Pancreas (tissue), 10 donors: ENCODE data around the gene TRAF2. TPM values are rescaled to one million over a fixed set of nuclear protein-coding genes. Genes with fewer than 3 reads are reported as not detected.
A peak's percentile ranks its signal among the peaks of the same experiment; 100 is the strongest.

Experiments
- ATAC-seq, 4 donors: fragments of 200-7000 bp; cut with Tn5 transposase; one replicate each; pipeline versions ENCODE4 v1.8.0 to v1.9.1; 2020; ENCODE audit warnings: mild to moderate bottlenecking in 4 of 4, moderate library complexity in 4 of 4
- DNase-seq, 6 donors: peaks; one replicate each; pipeline ENCODE4 v3.0.0-alpha.2; 2020
- FAIRE-seq: peaks from 2 replicates; lab custom pipeline; 2012; peaks lifted over from hg19 to GRCh38; lab: Jason Lieb, UNC
- H3K27ac ChIP-seq, 4 donors: fragments of 200-600 bp; sonication (generic); 1 replicate in 3 of 4; 2 replicates in 1 of 4; pipeline versions ENCODE4 v1.5.0 to v1.8.0; 2020
- H3K27me3 ChIP-seq, 4 donors: fragments of 200-600 bp; one replicate each; pipeline ENCODE4 v1.8.0; 2021
- H3K36me3 ChIP-seq, 3 donors: fragments of 200-600 bp; sonication (generic) in 1 of 3; one replicate each; pipeline versions ENCODE4 v1.5.0 to v1.8.0; 2020 to 2021
- H3K4me1 ChIP-seq, 3 donors: fragments of 200-600 bp; one replicate each; pipeline ENCODE4 v1.8.0; 2021
- H3K4me3 ChIP-seq, 4 donors: fragments of 200-600 bp; sonication (generic) in 2 of 4; one replicate each; pipeline versions ENCODE4 v1.5.0 to v1.8.0; 2020 to 2021
- H3K9me3 ChIP-seq, 4 donors: fragments of 200-600 bp; one replicate each; pipeline ENCODE4 v1.8.0; 2021
- WGBS, 2 donors: extraction: QIAGEN DNeasy Blood & Tissue Kit; methylation state at CpG; one replicate each; pipeline ENCODE4 v1.1.7; 2013; 5-methylcytosine and 5-hydroxymethylcytosine counted together
- intact Hi-C, 3 donors: fragments of 100-400 bp; cut with DNase I; formaldehyde crosslinking; loops; one replicate each; pipeline versions ENCODE4 v1.11.1 to v1.14.2; 2022
- polyA plus RNA-seq, 2 donors: library from polyadenylated mRNA; stranded (reverse); fragments of 200-250 nt; gene quantifications; one replicate each; pipeline ENCODE4 v1.2.3, GENCODE V29; 2013
- total RNA-seq, 6 donors: library from RNA; stranded (reverse); fragmentation: NEBNext Ultra II Directional in 4 of 6; extraction: Animal tissue kit (Norgen Biotek cat#: 25700) in 4 of 6; gene quantifications; one replicate each; pipeline versions ENCODE4 v1.2.1 to v1.2.4, GENCODE V29; 2021 to 2023
- TF ChIP-seq, protein P1 (sequence below), 4 donors: fragments of 200-600 bp; sonication (generic) in 3 of 4; IDR thresholded peaks; one replicate each; pipeline versions ENCODE4 v1.5.0 to v1.8.0; 2021; ENCODE audit warnings: antibody characterized with exemption in 4 of 4
- donor health status: healthy with polysubstance abuse.
- donor health status: DM: no; HTN: no; CAD: no; lungs with moderate emphysema.
- donor health status: DM: no; HTN: no; CAD: no.
- donor health status: control.
- donor health status: control.
- donor health status: Bipolar disorder and iron deficiency.
- donor health status: DM: yes; HTN: yes; CAD: no.
- donor health status: DM: no; HTN: no; CAD: no.
- donor health status: DM: no; HTN: no; CAD: no.
- donor health status: DM: yes; HTN: yes; CAD: no.

The TRAF2 gene
- total and polyA plus RNA-seq, 8 donors = 4.8 to 14.4 (median 8.2) TPM

DNA sequence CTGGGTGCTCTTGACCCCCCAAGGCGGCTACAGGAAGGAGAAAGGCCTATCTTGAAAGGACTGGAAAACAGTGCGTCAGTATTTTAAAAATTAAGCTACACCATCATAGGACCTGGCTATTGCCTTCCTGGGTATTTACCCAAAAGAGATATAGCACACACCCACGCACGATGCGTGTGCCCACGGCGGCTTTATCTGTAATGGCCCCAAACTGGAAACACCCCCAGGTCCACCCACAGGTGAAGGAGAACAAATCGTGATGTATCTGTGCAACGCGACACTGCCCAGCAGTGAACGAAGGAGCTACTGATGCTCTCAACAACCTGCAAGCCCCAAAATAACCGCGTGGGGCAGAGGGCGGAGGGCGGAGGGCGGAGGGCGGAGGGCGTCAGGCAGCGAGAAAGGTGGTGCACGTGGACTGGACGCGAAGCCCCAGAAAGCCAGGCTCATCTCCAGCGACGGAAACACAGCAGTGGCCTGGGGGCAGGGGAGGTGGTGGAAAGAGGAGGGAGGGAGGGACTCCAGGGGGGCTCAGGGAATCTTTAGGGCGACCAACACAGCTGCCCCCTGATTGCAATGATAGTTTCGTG lies 78.6 kb downstream of the TRAF2 start:
- Histone ChIP-seq H3K4me3 (no peak overlapping the region), H3K36me3 (no peaks in the 10 kb centered on the region), H3K4me1 (peaks cover 0 to 5% (median 4%) of the 10 kb centered on the region in 3 donors), H3K27ac (no peak overlapping the region), H3K9me3 (no peaks in the 10 kb centered on the region), H3K27me3 (no peaks in the 10 kb centered on the region)
- no peak for ATAC-seq
- intact Hi-C loops = loop anchor here in 1 of 3 donors (5.0 kb wide), 1 partner anchor 57 kb away; no protein-coding TSS in a partner anchor
- no peak for FAIRE-seq
- 78 to 85% methylated on average over 26 of the region's 26 CpGs for WGBS, 2 donors
- TF ChIP-seq, protein P1, sequence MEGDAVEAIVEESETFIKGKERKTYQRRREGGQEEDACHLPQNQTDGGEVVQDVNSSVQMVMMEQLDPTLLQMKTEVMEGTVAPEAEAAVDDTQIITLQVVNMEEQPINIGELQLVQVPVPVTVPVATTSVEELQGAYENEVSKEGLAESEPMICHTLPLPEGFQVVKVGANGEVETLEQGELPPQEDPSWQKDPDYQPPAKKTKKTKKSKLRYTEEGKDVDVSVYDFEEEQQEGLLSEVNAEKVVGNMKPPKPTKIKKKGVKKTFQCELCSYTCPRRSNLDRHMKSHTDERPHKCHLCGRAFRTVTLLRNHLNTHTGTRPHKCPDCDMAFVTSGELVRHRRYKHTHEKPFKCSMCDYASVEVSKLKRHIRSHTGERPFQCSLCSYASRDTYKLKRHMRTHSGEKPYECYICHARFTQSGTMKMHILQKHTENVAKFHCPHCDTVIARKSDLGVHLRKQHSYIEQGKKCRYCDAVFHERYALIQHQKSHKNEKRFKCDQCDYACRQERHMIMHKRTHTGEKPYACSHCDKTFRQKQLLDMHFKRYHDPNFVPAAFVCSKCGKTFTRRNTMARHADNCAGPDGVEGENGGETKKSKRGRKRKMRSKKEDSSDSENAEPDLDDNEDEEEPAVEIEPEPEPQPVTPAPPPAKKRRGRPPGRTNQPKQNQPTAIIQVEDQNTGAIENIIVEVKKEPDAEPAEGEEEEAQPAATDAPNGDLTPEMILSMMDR (IDR thresholded peaks at IDR 0.05) = no peak
- DNase-seq = no peak

DNA sequence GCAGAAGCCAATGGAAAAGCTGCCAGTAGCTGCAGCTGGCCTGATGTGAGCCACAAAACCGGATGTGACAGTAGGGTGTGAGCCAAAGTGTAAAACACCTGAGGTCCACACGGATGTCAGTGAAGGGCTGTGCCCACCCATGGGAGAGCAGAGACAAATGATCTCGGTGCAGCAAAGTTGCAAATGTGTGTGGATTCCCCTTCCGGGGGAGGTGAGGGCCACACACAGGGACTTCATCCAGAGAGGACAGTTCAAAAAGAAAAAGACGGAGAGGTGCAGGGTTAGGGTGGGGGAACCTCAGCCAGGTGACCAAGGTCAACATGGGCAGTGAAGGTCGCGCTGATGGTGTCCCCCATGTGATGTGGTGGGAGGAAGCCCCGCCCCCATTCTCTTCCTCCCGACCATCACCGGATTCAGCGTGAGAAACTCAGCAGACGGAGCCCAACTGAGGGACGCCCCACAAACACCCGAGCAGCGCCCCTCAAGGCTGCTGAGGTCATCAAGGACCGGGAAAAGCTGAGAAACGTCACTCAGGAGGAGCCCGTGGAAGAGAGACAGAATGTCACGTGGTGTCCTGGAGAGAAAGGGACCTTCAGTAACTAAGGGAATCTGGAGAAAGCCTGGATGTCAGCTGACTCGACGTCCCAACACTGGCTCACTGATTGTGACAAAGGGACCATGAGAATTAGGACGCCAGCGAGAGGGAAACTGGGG lies 79.6 kb downstream of the TRAF2 start:
- 12 to 13% methylated on average over 23 of the region's 23 CpGs for WGBS, 2 donors
- Histone ChIP-seq H3K9me3 (no peaks in the 10 kb centered on the region), H3K4me3 (no peak overlapping the region), H3K27ac (no peak overlapping the region), H3K36me3 (no peaks in the 10 kb centered on the region), H3K4me1 (peaks cover 0 to 5% (median 4%) of the 10 kb centered on the region in 3 donors), H3K27me3 (no peaks in the 10 kb centered on the region)
- FAIRE-seq = no peak
- intact Hi-C loops = no loop called here
- DNase-seq = no peak
- TF ChIP-seq, protein P1 (IDR thresholded peaks at IDR 0.05) = no peak
- peak in 3 of 4 donors; percentile 14 to 50 (median 16) for ATAC-seq

DNA sequence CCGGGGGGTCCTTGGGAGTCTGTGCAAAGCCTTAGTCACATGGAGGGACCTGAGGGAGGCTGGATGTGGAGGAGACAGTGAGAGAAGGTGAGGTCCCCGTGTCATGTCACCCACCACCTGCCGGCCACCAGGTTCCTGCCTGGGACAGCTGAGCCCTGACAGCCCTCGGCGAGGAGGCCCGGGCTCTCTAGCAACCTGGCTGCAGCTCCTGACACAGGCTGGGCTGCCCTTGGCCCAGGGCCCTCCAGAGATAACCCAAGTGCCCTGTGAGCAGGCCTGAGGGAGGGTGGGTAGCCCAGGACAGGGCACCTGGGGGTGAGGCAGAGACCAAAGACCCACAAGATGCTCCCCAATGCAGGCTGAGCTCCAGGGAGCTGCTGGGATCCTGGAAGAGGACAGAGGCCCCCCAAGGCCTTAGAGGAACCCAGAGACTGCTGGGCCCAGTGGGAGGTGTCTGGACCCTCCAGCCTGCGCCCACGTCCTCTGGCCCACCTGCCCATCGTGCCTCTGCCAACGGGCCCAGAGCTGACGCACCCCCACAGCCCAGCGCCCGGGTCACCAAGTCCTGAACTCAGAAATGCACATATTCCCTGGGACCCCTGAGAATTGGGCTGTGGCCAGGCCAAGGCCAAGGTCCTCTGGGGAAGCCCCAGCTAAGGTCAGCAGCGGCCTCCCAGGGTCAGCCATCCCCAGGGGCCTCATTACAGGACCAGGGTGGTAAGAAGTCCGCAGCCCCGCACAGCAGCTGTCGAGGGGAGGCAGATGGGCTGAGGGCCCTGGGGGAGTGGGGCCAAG lies 82.2 kb downstream of the TRAF2 start:
- no peaks in the 10 kb centered on the region for H3K27me3 ChIP-seq
- H3K4me1 ChIP-seq = peaks cover 0 to 5% (median 4%) of the 10 kb centered on the region in 3 donors
- TF ChIP-seq, protein P1 (IDR thresholded peaks at IDR 0.05) = no peak
- H3K36me3 ChIP-seq = no peaks in the 10 kb centered on the region
- ATAC-seq = no peak
- H3K9me3 ChIP-seq = no peaks in the 10 kb centered on the region
- no peak overlapping the region for H3K27ac ChIP-seq
- no peak for DNase-seq
- 73 to 76% methylated on average over 14 to 17 of the region's 17 CpGs for WGBS, 2 donors
- no peak overlapping the region for H3K4me3 ChIP-seq
- intact Hi-C loops = no loop called here
- FAIRE-seq = no peak

DNA sequence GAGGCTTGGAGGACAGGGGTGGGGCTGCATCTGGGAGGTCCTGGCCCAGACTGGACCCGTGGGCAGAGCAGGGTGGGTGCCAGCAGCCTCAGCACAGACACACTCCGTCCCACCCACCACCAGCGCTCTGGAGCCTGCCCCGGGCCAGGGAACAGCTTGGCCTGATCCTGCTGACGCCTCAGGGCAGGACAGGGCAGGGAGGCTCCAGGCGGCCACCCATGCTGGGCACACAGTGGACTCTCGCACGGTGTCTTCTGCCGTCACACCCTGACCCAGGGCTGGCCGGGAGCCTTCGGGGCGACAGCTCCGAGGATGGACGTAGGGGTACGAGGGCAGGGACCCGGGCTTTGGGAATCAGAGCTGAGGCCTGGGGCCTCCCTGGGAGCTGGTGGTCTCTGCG lies 82.8 kb downstream of the TRAF2 start:
- Histone ChIP-seq H3K27me3 (no peaks in the 10 kb centered on the region), H3K9me3 (no peaks in the 10 kb centered on the region), H3K4me3 (no peak overlapping the region), H3K36me3 (no peaks in the 10 kb centered on the region), H3K27ac (no peak overlapping the region), H3K4me1 (peaks cover 0 to 5% (median 4%) of the 10 kb centered on the region in 3 donors)
- WGBS, 2 donors = 84 to 85% methylated on average over 17 of the region's 17 CpGs
- intact Hi-C loops = no loop called here
- DNase-seq = no peak
- TF ChIP-seq, protein P1 (IDR thresholded peaks at IDR 0.05) = no peak
- ATAC-seq = no peak
- no peak for FAIRE-seq
